GM18499 (cell line): ENCODE measurements around the gene CATSPERD.

Experiments
- ATAC-seq: cut with Tn5 transposase; IDR thresholded peaks from one replicate; pipeline ENCODE4 v1.9.1; 2021; ENCODE audit warnings: moderate number of reproducible peaks; ENCODE audit not compliant: insufficient read depth, unreplicated experiment

The CATSPERD gene

DNA sequence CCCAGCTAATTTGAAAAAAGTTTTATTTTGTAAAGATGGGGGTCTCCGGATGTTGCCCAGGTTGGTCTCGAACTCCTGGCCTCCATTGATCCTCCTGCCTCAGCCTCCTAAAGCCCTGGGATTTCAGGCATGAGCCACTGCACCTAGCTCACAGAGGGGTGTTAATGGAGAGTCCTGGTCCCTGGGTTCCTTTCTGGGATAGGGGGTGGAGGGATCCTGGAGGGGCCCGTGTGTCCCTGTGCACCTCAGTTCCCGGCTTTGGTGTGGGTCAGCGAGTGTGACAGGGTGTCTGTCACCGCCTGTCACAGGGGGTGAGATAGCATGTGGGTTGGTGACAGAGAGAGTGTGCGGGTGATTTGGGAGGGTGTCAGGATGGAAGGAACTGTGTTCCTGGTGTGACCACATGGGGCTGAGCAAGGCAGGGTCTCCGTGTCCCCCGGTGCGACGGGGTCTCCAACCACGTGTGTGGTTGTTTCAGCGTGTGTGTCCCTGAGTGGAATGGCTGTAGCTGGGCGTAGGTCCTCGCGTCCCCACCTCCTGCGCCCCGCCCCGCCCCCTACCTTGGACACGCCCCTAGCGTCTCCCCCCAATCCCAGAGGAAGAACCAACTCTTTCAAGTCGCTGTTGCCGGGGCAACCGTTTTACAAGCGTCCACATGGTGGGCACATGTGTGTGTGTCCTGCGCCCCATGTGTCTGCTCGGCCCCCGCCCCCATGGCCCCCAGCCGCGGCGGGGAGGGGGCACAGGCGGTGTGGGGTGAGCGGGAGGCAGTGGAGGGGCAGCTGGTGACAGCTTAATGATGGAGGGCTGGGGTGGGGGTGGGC, 81.6 kb downstream of the CATSPERD start:
- no peak for ATAC-seq

GRCh38 chr19:5803441-5803751, 83.0 kb downstream of the CATSPERD start:
- no peak for ATAC-seq

DNA sequence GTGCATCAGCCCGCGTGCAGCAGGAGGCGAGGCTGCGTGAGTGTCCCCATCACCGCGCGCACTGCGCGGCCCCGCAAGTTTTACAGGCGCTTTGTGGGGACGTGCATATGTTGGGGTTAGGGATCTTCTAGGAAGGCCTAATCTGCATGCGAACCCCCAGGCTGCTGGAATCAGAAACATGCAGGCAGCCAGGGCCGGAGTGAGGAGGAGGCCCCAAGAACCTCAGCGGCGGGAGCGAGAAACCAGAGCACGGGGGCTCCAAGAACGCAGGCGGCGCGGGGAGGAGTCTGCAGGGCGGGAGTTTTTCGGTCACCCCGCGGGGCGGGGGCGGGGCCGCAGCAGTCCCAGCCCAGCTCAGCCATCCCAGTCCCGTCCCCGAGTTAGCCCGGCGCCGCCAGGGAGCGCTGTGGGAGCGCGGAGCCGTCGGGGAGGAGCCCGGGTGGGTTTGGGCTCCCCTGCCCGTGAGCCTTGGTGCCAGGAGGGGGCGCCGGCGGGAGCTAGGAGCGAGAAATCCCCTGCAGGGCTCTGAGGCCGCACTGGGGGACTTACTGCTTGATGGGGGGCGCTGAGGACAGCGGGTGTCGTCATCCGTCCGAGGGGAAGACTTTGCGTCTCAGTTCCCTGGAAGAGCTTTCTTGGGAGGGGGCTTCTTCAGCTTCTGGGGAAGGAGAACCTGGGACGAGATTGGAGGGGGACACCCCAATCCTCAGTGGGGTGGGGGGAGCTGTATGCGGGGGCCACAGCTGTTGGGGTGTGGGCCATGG, 83.5 kb downstream of the CATSPERD start:
- ATAC-seq, result no peak

DNA sequence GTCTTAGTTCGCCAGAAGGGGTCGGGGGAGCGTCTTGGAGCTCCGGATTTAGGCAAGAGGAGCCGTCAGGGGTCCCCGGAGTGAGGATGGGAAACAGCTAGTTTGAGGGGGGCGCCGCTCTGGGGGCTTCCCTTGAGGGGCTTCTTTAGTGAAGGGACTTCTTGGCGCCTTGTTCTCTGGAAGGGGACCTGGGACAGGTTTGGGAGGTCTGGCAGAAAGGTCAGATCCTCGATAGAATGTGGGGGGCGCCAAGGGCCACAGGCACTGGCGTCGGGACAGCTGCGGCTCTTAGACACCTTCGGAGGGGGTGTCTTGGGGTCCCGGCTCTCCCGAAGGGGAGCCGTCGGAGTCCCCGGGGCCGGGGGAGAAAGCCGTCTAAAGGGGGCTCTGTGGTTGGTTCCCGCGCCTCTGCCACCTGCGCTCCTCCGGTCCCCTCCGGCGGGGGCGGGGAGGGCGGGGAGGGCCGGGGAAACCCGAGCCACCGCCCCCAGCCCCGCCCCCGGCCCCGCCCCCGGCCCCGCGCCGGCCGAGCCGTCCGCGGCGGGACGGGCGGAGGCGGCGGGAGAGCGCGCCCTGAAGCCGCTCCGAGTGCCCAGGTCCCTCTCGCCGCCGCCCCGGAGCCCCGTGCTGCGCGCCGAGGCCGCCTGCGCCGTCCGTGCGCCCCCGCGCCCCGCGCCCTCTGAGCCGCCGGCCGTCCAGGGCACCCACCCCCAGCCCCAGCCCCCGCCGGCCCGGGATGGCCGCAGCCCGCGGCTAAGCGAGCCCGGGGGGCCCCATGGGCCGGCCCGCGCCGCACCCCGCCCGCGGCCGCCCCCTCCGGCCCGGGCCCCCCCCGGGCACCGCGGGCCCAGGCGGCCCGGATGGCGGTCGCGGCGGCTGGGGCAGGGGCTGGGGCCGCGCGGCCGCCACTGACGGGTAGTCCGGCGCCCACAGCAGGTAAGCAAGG, 84.4 kb downstream of the CATSPERD start, which contains the start of gene NRTN:
Gene NRTN (plus strand): TSS at position 552 of the 946 bp plus-strand sequence. CDS start 19,099 bp downstream, outside the sequence.
- no peak for ATAC-seq

GRCh38 chr19:5805462-5806132, 85.2 kb downstream of the CATSPERD start:
- ATAC-seq, result no peak

DNA sequence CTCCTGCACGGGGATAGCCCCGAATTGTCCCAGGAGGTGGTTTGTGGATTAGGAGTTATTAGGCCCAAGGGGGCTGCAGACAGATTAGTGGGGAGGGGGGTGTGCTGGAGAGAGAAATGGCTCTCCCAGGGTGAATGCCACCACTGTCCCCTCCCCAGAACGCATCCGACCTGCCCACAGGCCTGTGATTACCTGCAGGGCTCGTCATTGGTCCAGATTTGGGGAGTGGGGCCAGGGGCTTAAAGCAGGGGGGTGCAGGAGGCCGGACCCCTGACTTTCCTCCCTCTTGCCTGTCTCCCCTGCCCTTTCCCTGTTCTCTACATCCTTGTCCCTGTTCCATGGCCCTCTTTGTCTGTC, 85.7 kb downstream of the CATSPERD start:
- no peak for ATAC-seq

- no peak for ATAC-seq
These were observed 86.5 kb downstream of the CATSPERD start for GRCh38 chr19:5806905-5807304.

- ATAC-seq, result no peak
These were observed 87.8 kb downstream of the CATSPERD start for GRCh38 chr19:5808120-5808816.

GRCh38 chr19:5809053-5809452, 88.6 kb downstream of the CATSPERD start:
- no peak for ATAC-seq

DNA sequence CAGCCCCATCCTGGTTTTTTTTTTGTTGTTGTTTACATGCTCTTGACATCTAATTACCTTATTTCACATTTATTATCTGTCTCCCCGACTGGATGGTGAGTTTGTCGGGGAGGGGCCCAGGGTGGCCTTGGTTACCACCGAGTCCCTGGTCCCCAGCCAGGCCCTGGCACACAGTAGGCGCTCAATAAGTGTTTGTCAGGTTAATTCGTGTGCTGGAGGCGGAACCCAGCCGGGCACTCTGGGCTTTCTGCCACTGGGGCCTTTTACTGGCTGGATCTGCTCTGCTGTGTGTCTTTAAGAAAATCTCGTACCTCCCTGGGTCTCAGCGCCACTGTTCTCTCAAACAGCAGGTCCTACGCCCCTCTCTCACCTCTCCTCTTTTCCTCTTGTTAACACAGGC, 89.0 kb downstream of the CATSPERD start:
- no peak for ATAC-seq

DNA sequence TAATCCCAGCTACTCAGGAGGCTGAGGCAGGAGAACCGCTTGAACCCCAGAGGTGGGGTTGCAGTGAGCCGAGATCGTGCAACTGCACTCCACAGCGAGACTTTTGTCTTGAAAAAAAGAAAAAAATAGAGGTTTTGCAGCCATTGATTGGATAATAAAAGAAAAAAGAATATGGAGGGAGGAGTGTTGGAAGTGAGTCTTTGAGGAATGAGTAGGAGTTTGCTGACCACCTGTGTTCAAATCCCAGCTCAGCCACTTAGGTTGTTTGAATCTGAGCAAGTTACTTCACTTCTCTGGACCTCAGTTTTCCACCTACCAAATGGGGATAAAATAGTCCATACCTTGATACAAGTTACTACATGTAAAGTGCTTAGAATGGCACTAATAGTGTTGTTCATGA, 90.7 kb downstream of the CATSPERD start:
- no peak for ATAC-seq

DNA sequence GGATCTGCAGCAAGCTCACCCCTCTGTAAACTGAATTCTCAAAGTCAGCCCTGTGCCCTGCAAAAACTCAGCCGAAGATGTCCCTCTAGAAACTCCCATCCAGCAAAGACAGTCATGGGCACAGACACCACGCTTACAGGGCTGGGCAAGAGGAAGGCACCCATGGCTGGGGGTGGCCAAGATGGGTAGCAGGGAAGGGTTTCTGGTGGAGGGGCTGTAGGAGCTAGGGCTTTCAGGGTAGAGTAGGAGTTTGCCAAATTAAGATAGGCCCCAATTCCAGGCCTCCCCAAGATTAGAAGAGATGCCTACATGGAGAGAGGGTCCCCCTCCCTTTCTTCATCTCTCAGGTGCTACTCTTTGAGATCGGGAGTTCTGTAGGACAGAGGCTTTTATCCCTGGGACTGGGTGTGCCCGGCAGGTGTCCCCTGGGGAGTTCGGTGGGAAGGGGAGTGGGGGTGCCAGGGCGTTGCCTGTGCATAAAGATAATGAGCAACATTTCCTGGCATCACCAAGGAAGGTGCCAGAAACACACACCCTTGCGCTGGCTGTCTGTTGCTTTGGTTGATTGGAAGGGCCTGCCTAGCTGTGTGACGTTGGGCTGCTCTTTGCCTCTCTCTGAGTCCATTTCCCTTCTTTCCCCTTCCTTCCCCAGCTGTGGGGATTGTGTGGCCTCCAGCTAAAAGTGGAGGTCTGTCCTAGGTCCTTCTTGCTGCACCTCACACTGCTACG, 93.8 kb downstream of the CATSPERD start:
- ATAC-seq, result no peak

DNA sequence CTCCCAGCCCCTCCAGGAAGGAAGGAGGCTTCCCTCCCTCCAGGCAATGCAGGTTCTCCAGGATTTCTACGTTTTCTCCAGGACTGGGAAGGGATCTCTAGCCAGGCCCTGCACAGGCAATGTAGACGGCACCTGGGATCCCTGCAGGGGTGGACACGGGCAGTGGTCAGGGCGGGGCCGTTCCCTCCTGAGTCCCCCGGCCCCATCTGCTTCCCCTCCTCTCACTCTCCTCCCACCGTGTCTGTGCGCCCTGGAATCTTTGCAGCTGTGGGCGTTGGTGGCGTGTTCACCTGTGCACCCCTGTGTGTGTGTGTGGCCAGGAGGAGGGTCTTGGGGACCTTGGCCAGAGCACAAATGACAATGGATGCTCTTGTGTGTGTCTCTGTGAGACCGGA, 94.4 kb downstream of the CATSPERD start:
- ATAC-seq, result no peak

- no peak for ATAC-seq
These were observed 96.8 kb downstream of the CATSPERD start for GRCh38 chr19:5817218-5817617.

- ATAC-seq, result no peak
These were observed 98.2 kb downstream of the CATSPERD start for GRCh38 chr19:5818594-5818993.

DNA sequence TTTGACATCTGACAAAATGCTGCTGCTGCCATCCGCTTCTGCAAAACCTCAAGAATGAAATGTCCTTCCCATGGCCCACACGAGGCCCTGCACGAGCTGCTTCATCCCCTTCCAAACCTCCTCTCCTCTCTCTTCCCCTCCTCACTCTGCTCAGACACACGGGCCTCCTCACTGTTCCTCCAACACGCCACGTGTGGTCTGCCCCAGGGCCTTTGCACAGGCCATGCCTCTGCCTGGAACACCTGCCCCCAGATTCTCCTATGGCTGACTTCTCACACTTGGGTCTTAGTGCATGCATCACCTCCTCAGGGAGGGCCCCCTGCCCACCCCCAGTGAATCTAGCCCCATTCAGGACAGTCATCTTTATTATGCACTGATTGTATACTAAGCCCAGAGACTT, 100.3 kb downstream of the CATSPERD start:
- ATAC-seq, result no peak

GRCh38 chr19:5821521-5822180, 101.2 kb downstream of the CATSPERD start:
- ATAC-seq, result no peak

DNA sequence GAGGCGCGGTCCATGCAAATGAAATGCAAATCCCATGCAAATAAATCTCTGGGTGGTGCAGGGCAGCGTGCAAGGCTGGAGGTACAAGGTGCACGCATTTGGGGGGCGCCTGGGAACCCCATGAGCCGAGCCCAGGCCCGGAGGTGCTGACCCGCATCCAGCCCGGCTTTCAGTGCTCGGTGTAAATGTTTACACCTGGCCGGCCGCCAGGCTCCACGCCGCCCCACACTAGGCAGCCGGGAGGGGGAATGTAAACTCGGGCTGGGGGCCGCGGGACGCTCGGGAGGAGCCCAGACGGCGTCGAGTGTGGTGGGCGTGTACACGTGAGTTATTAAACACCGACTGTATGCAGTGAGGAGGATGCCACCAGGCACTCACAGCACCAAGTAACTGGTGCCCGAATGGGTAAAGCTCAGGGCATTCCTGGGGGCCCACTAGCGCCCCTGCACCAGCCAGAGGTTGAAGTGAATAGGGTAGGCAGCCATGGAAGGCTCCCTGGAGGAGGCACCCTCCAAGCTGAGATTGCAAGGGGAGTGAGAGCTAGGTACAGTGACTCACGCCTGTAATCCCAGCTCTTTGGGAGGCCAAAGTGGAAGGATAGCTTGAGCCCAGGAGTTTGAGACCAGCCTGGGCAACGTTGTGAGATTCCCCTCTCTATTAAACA, 101.9 kb downstream of the CATSPERD start:
- no peak for ATAC-seq
